Spleen (tissue), 7 donors: ENCODE results near the gene TRAM2.

Experiments used
- CTCF ChIP-seq, 11 experiments: fragments of 200-600 bp in 7 of 11; fragments of 450-650 bp in 4 of 11; sonication (generic) in 4 of 11; IDR thresholded peaks in 8 of 11; conservative IDR thresholded peaks in 3 of 11; 1 replicate in 7 of 11; 2 replicates in 4 of 11; pipeline versions ENCODE4 v1.4.0 to v1.8.0; 2016 to 2021; ENCODE audit warnings: antibody characterized with exemption in 11 of 11, inconsistent platforms in 4 of 11, mild to moderate bottlenecking in 1 of 11
- POLR2A ChIP-seq, 3 donors: fragments of 450-650 bp; IDR thresholded peaks; one replicate each; pipeline ENCODE4 v1.5.1; 2017; ENCODE audit warnings: antibody characterized with exemption in 3 of 3, mild to moderate bottlenecking in 1 of 3
- donor health status: DM: no; HTN: no; CAD: no; lungs with moderate emphysema.
- donor health status: DM: no; HTN: no; CAD: no.
- donor health status: DM: no; HTN: no; CAD: no.

DNA sequence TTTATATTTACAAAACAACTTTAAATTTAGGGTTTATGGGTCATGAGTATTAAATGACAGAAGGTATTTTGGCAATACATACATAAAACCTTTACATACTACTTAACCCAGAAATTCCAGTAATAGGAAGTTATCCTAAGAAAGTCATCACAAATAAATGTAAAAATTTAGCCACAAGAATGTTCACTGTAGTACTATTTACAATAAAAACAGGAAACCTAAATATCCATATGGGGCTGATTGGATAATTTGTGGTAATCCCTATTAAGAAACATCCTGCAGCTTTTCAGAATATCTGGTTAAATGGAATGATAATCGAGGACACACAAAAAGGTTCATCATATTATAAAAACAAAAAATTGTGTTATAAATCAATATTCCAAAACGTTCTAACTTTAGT, 44.4 kb downstream of the TRAM2 start:
- no peak for TF ChIP-seq CTCF (IDR thresholded peaks at IDR 0.05 in 8 of 11, conservative IDR thresholded peaks at IDR 0.05 in 3 of 11)
- no peak for TF ChIP-seq POLR2A (IDR thresholded peaks at IDR 0.05)
